Measurements from ENCODE around the gene NUDT2. TPM values are rescaled to one million over a fixed set of nuclear protein-coding genes. Genes with fewer than 3 reads are reported as not detected.

NUDT2 gene
- 15.2 and 18.3 TPM in 2 replicates for total RNA-seq

GRCh38 chr9:34328987-34329832, at the start of gene NUDT2, which contains the start of gene KIF24:
NUDT2 (plus strand) TSS chr9:34329569; CDS start chr9:34339040, 9,471 bp downstream.
KIF24 (minus strand) TSS chr9:34329268; CDS start chr9:34311346, 17,922 bp downstream.
- peak within 1 kb of the TSS; percentile 94 for H3K4me2 ChIP-seq (ENCODE audit: insufficient read depth, low read length)
- peaks cover 15% of the 10 kb centered on the region for H4K20me1 ChIP-seq (ENCODE audit: insufficient read depth, low read length)
- peaks cover 51% of the 10 kb centered on the region for H3K79me2 ChIP-seq (ENCODE audit: insufficient read depth, low read length)
- H3K4me1 ChIP-seq (ENCODE audit: insufficient read depth, low read length), result peaks cover 21% of the 10 kb centered on the region
- H3K9me3 ChIP-seq (ENCODE audit: low read depth, low read length), result no peaks in the 10 kb centered on the region
- peak; percentile 94 for DNase-seq (ENCODE audit: insufficient read length, low spot score, missing footprints)
- H3K4me3 ChIP-seq (ENCODE audit: insufficient read depth, low read length), result peak within 1 kb of the TSS; percentile 91
- peak within 1 kb of the TSS; percentile 97 for H2AFZ ChIP-seq (ENCODE audit: low read length)
- peak within 1 kb of the TSS; percentile 91 for H3K27ac ChIP-seq (ENCODE audit: low read depth, low read length)
- H3K36me3 ChIP-seq (ENCODE audit: insufficient read depth, low read length), result no peaks in the 10 kb centered on the region
- no peaks in the 10 kb centered on the region for H3K27me3 ChIP-seq (ENCODE audit: insufficient read depth, low read length)
- no peak for TF ChIP-seq CTCF (IDR thresholded peaks at IDR 0.05; ENCODE audit: extremely low read depth, low read depth, low read length)

- no peak overlapping the region for H3K4me2 ChIP-seq (ENCODE audit: insufficient read depth, low read length)
- H3K27me3 ChIP-seq (ENCODE audit: insufficient read depth, low read length), result no peaks in the 10 kb centered on the region
- no peaks in the 10 kb centered on the region for H3K36me3 ChIP-seq (ENCODE audit: insufficient read depth, low read length)
- no peak overlapping the region for H3K27ac ChIP-seq (ENCODE audit: low read depth, low read length)
- no peaks in the 10 kb centered on the region for H3K4me1 ChIP-seq (ENCODE audit: insufficient read depth, low read length)
- H3K4me3 ChIP-seq (ENCODE audit: insufficient read depth, low read length), result no peak overlapping the region
- H3K9me3 ChIP-seq (ENCODE audit: low read depth, low read length), result no peaks in the 10 kb centered on the region
- no peaks in the 10 kb centered on the region for H3K79me2 ChIP-seq (ENCODE audit: insufficient read depth, low read length)
- DNase-seq (ENCODE audit: insufficient read length, low spot score, missing footprints), result no peak
- H4K20me1 ChIP-seq (ENCODE audit: insufficient read depth, low read length), result no peaks in the 10 kb centered on the region
- H2AFZ ChIP-seq (ENCODE audit: low read length), result no peak overlapping the region
- TF ChIP-seq CTCF (IDR thresholded peaks at IDR 0.05; ENCODE audit: extremely low read depth, low read depth, low read length), result no peak
These were observed 47.3 kb upstream of the NUDT2 start for GRCh38 chr9:34282096-34282495.

GRCh38 chr9:34289159-34289558, 40.2 kb upstream of the NUDT2 start:
- Histone ChIP-seq H3K27ac (ENCODE audit: low read depth, low read length) (no peak overlapping the region), H3K9me3 (ENCODE audit: low read depth, low read length) (no peaks in the 10 kb centered on the region), H3K4me1 (ENCODE audit: insufficient read depth, low read length) (no peaks in the 10 kb centered on the region), H3K4me3 (ENCODE audit: insufficient read depth, low read length) (no peak overlapping the region), H4K20me1 (ENCODE audit: insufficient read depth, low read length) (no peaks in the 10 kb centered on the region), H2AFZ (ENCODE audit: low read length) (no peak overlapping the region), H3K36me3 (ENCODE audit: insufficient read depth, low read length) (no peaks in the 10 kb centered on the region), H3K79me2 (ENCODE audit: insufficient read depth, low read length) (no peaks in the 10 kb centered on the region), H3K27me3 (ENCODE audit: insufficient read depth, low read length) (no peaks in the 10 kb centered on the region), H3K4me2 (ENCODE audit: insufficient read depth, low read length) (no peak overlapping the region)
- TF ChIP-seq CTCF (IDR thresholded peaks at IDR 0.05; ENCODE audit: extremely low read depth, low read depth, low read length), result no peak
- no peak for DNase-seq (ENCODE audit: insufficient read length, low spot score, missing footprints)

- no peak overlapping the region for H3K27ac ChIP-seq (ENCODE audit: low read depth, low read length)
- H3K79me2 ChIP-seq (ENCODE audit: insufficient read depth, low read length), result no peaks in the 10 kb centered on the region
- no peaks in the 10 kb centered on the region for H3K4me1 ChIP-seq (ENCODE audit: insufficient read depth, low read length)
- H3K4me3 ChIP-seq (ENCODE audit: insufficient read depth, low read length), result no peak overlapping the region
- H3K36me3 ChIP-seq (ENCODE audit: insufficient read depth, low read length), result no peaks in the 10 kb centered on the region
- H2AFZ ChIP-seq (ENCODE audit: low read length), result no peak overlapping the region
- no peaks in the 10 kb centered on the region for H3K9me3 ChIP-seq (ENCODE audit: low read depth, low read length)
- no peaks in the 10 kb centered on the region for H3K27me3 ChIP-seq (ENCODE audit: insufficient read depth, low read length)
- no peaks in the 10 kb centered on the region for H4K20me1 ChIP-seq (ENCODE audit: insufficient read depth, low read length)
- no peak for TF ChIP-seq CTCF (IDR thresholded peaks at IDR 0.05; ENCODE audit: extremely low read depth, low read depth, low read length)
- DNase-seq (ENCODE audit: insufficient read length, low spot score, missing footprints), result no peak
- H3K4me2 ChIP-seq (ENCODE audit: insufficient read depth, low read length), result no peak overlapping the region
These were observed 38.3 kb upstream of the NUDT2 start for GRCh38 chr9:34291023-34291422.
